Endometrium (tissue), 2 donors: ENCODE results near the gene GNAQ.
"Not testable (repeated sequence)": the region's sequence is repeated elsewhere in the genome, so short reads cannot be mapped to it uniquely, and the experiment has no call there.

Experiments used
- FAIRE-seq: peaks from 2 replicates; lab custom pipeline; 2012; peaks lifted over from hg19 to GRCh38; lab: Jason Lieb, UNC
- donor health status: control.
- donor health status: control.

Gene GNAQ

GRCh38 chr9:78031444-78031892 is at the start of gene GNAQ:
Gene GNAQ (minus strand): TSS chr9:78031811. CDS start chr9:78031235, 576 bp downstream.
- FAIRE-seq = no peak

GRCh38 chr9:78074385-78075291 is 43.0 kb upstream of the GNAQ start:
- no peak for FAIRE-seq

GRCh38 chr9:78073722-78074121 is 42.1 kb upstream of the GNAQ start:
- FAIRE-seq = no peak

- no peak for FAIRE-seq
Observed at GRCh38 chr9:78072586-78073199, 41.1 kb upstream of the GNAQ start.

GRCh38 chr9:78070521-78070920 is 38.9 kb upstream of the GNAQ start:
- no peak for FAIRE-seq

GRCh38 chr9:78064075-78064474 is 32.5 kb upstream of the GNAQ start:
- no peak for FAIRE-seq

- no peak for FAIRE-seq
Observed at GRCh38 chr9:78062710-78063109, 31.1 kb upstream of the GNAQ start.

GRCh38 chr9:78054218-78054617 is 22.6 kb upstream of the GNAQ start:
- not testable (repeated sequence) for FAIRE-seq

- no peak for FAIRE-seq
Observed at GRCh38 chr9:78053627-78054026, 22.0 kb upstream of the GNAQ start.

GRCh38 chr9:78050421-78050820 is 18.8 kb upstream of the GNAQ start:
- FAIRE-seq = no peak

- no peak for FAIRE-seq
Observed at GRCh38 chr9:78049484-78049883, 17.9 kb upstream of the GNAQ start.

- no peak for FAIRE-seq
Observed at GRCh38 chr9:78047106-78047505, 15.5 kb upstream of the GNAQ start.

- FAIRE-seq = no peak
Observed at GRCh38 chr9:78046112-78046511, 14.5 kb upstream of the GNAQ start.

GRCh38 chr9:78044886-78045285 is 13.3 kb upstream of the GNAQ start:
- no peak for FAIRE-seq

- no peak for FAIRE-seq
Observed at GRCh38 chr9:78044189-78044588, 12.6 kb upstream of the GNAQ start.

- no peak for FAIRE-seq
Observed at GRCh38 chr9:78041971-78042370, 10.4 kb upstream of the GNAQ start.

GRCh38 chr9:78040726-78041125 is 9.1 kb upstream of the GNAQ start:
- no peak for FAIRE-seq

GRCh38 chr9:78038620-78039300 is 7.1 kb upstream of the GNAQ start:
- FAIRE-seq = no peak

- peak; percentile 92 for FAIRE-seq
Observed at GRCh38 chr9:78035383-78035993, 3.9 kb upstream of the GNAQ start.

GRCh38 chr9:78033870-78034269 is 2.3 kb upstream of the GNAQ start:
- FAIRE-seq = no peak

GRCh38 chr9:78032730-78033457 is 1.3 kb upstream of the GNAQ start:
- FAIRE-seq = no peak
